Measurements from ENCODE around the gene RAB14. TPM values are rescaled to one million over a fixed set of nuclear protein-coding genes. Genes with fewer than 3 reads are reported as not detected.

RAB14 gene
- total and polyA plus RNA-seq, 2 donors (not counting 1 experiment from before 2014, with no cell fraction given), result 20.4 to 52.6 TPM

DNA sequence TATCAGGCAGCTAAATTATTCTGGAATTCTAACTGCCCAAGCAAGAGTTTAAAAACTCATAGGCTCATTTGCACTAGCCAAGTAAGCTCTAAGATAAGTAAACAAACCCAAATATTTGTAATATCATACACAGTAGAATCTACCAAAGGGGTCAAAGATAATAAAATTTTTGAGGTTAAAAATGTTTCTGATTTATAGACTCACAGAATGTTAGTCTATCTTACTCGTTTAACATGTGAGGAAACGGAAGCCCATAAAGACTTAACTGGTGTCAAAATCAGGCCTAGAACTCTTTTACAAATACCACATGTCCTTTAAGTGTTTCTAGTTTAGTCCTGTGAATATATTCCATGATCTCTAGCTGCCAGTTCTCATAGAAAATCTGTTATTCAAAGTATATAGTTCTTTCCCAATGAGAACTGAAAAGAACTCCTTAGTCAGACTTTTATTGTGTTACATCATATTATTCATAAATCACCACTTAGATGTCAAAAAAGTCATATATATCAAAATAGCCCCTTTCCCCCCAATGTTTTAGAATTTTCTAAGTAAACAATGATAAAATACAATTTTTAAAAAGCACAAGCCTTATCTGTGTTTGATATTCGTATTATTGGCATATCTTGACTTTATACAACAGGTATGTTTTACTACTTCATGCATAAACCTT lies 13.9 kb downstream of the RAB14 start:
- Histone ChIP-seq H3K27me3 (replicated peaks in 1 of 4; ENCODE audit: control extremely low read depth in 1 of 4, control insufficient read depth in 3 of 4, insufficient read depth in 4 of 4, low read length in 3 of 4) (no peaks in the 10 kb centered on the region), H3K9me3 (ENCODE audit: control extremely low read depth in 1 of 3, control insufficient read depth in 2 of 3, insufficient read depth in 1 of 3, low read length in 2 of 3) (no peaks in the 10 kb centered on the region), H3K79me2 (ENCODE audit: control insufficient read depth, insufficient read depth, low read length) (peaks cover 96% of the 10 kb centered on the region), H3K4me3 (ENCODE audit: control extremely low read depth in 1 of 5, extremely low read depth in 1 of 5, insufficient read depth in 1 of 5, low read depth in 2 of 5, low read length in 4 of 5) (no peak overlapping the region), H3K36me3 (replicated peaks in 1 of 2; ENCODE audit: control extremely low read depth in 1 of 2, control insufficient read depth in 1 of 2, extremely low read depth in 1 of 2, insufficient read depth in 2 of 2, low read length in 1 of 2) (peaks cover 4 to 51% of the 10 kb centered on the region in 2 experiments), H3K4me2 (replicated peaks; ENCODE audit: low read depth, low read length, poor library complexity, severe bottlenecking) (no peak overlapping the region), H2AFZ (ENCODE audit: insufficient read depth, low read depth, low read length, poor library complexity, severe bottlenecking) (no peak overlapping the region), H3K4me1 (ENCODE audit: control insufficient read depth in 2 of 2, insufficient read depth in 2 of 2, low read length in 2 of 2) (peaks cover 33 to 53% of the 10 kb centered on the region in 2 donors), H4K20me1 (ENCODE audit: control insufficient read depth, insufficient read depth, low read length, poor library complexity, severe bottlenecking) (peaks cover 24% of the 10 kb centered on the region), H3K9ac (ENCODE audit: low read length) (no peak overlapping the region), H3K27ac (ENCODE audit: low read length in 2 of 2) (peak overlapping the region in 1 of 2 donors; percentile 61)
- no peak for DNase-seq
- TF ChIP-seq, protein P1, sequence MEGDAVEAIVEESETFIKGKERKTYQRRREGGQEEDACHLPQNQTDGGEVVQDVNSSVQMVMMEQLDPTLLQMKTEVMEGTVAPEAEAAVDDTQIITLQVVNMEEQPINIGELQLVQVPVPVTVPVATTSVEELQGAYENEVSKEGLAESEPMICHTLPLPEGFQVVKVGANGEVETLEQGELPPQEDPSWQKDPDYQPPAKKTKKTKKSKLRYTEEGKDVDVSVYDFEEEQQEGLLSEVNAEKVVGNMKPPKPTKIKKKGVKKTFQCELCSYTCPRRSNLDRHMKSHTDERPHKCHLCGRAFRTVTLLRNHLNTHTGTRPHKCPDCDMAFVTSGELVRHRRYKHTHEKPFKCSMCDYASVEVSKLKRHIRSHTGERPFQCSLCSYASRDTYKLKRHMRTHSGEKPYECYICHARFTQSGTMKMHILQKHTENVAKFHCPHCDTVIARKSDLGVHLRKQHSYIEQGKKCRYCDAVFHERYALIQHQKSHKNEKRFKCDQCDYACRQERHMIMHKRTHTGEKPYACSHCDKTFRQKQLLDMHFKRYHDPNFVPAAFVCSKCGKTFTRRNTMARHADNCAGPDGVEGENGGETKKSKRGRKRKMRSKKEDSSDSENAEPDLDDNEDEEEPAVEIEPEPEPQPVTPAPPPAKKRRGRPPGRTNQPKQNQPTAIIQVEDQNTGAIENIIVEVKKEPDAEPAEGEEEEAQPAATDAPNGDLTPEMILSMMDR (IDR thresholded peaks at IDR 0.05), result no peak
- TF ChIP-seq EZH2 (IDR thresholded peaks at IDR 0.05; ENCODE audit: borderline replicate concordance, insufficient read depth, low read depth, low read length, poor library complexity, severe bottlenecking), result no peak
- no peak overlapping the region for H3K4me3 Mint-ChIP-seq
- no peak for ATAC-seq (ENCODE audit: low read depth)
- peaks cover 68% of the 10 kb centered on the region for H3K4me1 Mint-ChIP-seq
- intact Hi-C loops (cut with micrococcal nuclease), result loop anchor here (2.0 kb wide), 1 partner anchor 15 kb away; no protein-coding TSS in a partner anchor
- no CpG with 5 or more reads among the region's 3 CpGs for WGBS (ENCODE audit: insufficient coverage)
- H3K27me3 Mint-ChIP-seq, result no peaks in the 10 kb centered on the region
- POLR2A ChIA-PET, result no interaction called here
- H3K27ac Mint-ChIP-seq, result no peak overlapping the region
- no peaks in the 10 kb centered on the region for H3K9me3 Mint-ChIP-seq (ENCODE audit: insufficient read depth)
- CTCF ChIA-PET, result interaction anchor here (0.7 to 2.8 kb wide), 7 partner anchors 11 to 28 kb away, joined by 3 to 11 read pairs (median 3); partner anchors contain the start of gene RAB14
